H9 (cell line): Measurements from ENCODE around the gene WNT4. TPM values are rescaled to one million over a fixed set of nuclear protein-coding genes. Genes with fewer than 3 reads are reported as not detected.
A peak's percentile ranks its signal among the peaks of the same experiment; 100 is the strongest.

Experiments
- DNase-seq: peaks from one replicate; pipeline ENCODE4 v3.0.0-alpha.2; 2017
- H2AFZ ChIP-seq: one replicate; pipeline ENCODE4 v1.6.1; 2013; ENCODE audit warnings: mild to moderate bottlenecking, low read length, control low read depth, moderate library complexity
- H2AK5ac ChIP-seq: 2 replicates; pipeline ENCODE4 v1.6.1; 2013; ENCODE audit warnings: low read length, control low read depth, mixed read lengths; ENCODE audit not compliant: insufficient read length
- H2BK120ac ChIP-seq: one replicate; pipeline ENCODE4 v1.6.1; 2013; ENCODE audit warnings: low read depth, mild to moderate bottlenecking, low read length, control low read depth, inconsistent platforms; ENCODE audit not compliant: poor library complexity, severe bottlenecking
- H2BK12ac ChIP-seq: 2 replicates; pipeline ENCODE4 v1.6.1; 2013; ENCODE audit warnings: low read length, control low read depth, mixed read lengths, low read depth; ENCODE audit not compliant: insufficient read length
- H2BK15ac ChIP-seq: 2 replicates; pipeline ENCODE4 v1.6.1; 2013; ENCODE audit warnings: low read depth, low read length, control low read depth
- H2BK20ac ChIP-seq: one replicate; pipeline ENCODE4 v1.6.1; 2013; ENCODE audit warnings: low read depth, mild to moderate bottlenecking, low read length, control low read depth, inconsistent platforms; ENCODE audit not compliant: poor library complexity, severe bottlenecking
- H2BK5ac ChIP-seq: 2 replicates; pipeline ENCODE4 v1.6.1; 2013; ENCODE audit warnings: low read length, control low read depth, mixed read lengths; ENCODE audit not compliant: insufficient read length
- H3K14ac ChIP-seq: 2 replicates; pipeline ENCODE4 v1.6.1; 2013; ENCODE audit warnings: low read length, control low read depth; ENCODE audit not compliant: insufficient read depth
- H3K18ac ChIP-seq: 2 replicates; pipeline ENCODE4 v1.6.1; 2013; ENCODE audit warnings: low read depth, mild to moderate bottlenecking, mixed read lengths, low read length, control low read depth; ENCODE audit not compliant: insufficient read length
- H3K23ac ChIP-seq: 2 replicates; pipeline ENCODE4 v1.6.1; 2013; ENCODE audit warnings: low read length, control low read depth, mixed read lengths, low read depth; ENCODE audit not compliant: insufficient read length
- H3K23me2 ChIP-seq: 2 replicates; pipeline ENCODE4 v1.6.1; 2013; ENCODE audit warnings: low read depth, mild to moderate bottlenecking, mixed read lengths, low read length, control low read depth; ENCODE audit not compliant: insufficient read length, poor library complexity, severe bottlenecking
- H3K27ac ChIP-seq: 2 replicates; pipeline ENCODE4 v1.5.1; 2013; ENCODE audit warnings: low read length, control low read depth, mixed read lengths, low read depth; ENCODE audit not compliant: insufficient read length
- H3K27me3 ChIP-seq: 2 replicates; pipeline ENCODE4 v1.6.1; 2013; ENCODE audit warnings: low read length, control low read depth, inconsistent platforms; ENCODE audit not compliant: insufficient read depth
- H3K4ac ChIP-seq: 2 replicates; pipeline ENCODE4 v1.6.1; 2013; ENCODE audit warnings: low read depth, mild to moderate bottlenecking, control low read depth, inconsistent platforms, low read length, moderate library complexity
- H3K4me1 ChIP-seq: 2 replicates; pipeline ENCODE4 v1.6.1; 2013; ENCODE audit warnings: low read length, control low read depth, inconsistent platforms; ENCODE audit not compliant: insufficient read depth
- H3K4me2 ChIP-seq: 2 replicates; pipeline ENCODE4 v1.6.1; 2013; ENCODE audit warnings: low read length, control low read depth, mixed read lengths; ENCODE audit not compliant: insufficient read length, insufficient read depth
- H3K56ac ChIP-seq: 2 replicates; pipeline ENCODE4 v1.6.1; 2013; ENCODE audit warnings: low read depth, mild to moderate bottlenecking, mixed read lengths, low read length, control low read depth; ENCODE audit not compliant: insufficient read length
- H3K79me1 ChIP-seq: 2 replicates; pipeline ENCODE4 v1.6.1; 2013; ENCODE audit warnings: low read depth, mild to moderate bottlenecking, moderate library complexity, low read length, control low read depth, inconsistent platforms; ENCODE audit not compliant: insufficient read depth, poor library complexity, severe bottlenecking
- H3K79me2 ChIP-seq: 2 replicates; pipeline ENCODE4 v1.6.1; 2013; ENCODE audit warnings: low read length, control low read depth, inconsistent platforms; ENCODE audit not compliant: insufficient read depth
- H3K9ac ChIP-seq: 2 replicates; pipeline ENCODE4 v1.6.1; 2013; ENCODE audit warnings: low read length, control low read depth, mixed read lengths; ENCODE audit not compliant: insufficient read length; ENCODE audit errors: extremely low read depth
- H3K9me3 ChIP-seq: one replicate; pipeline ENCODE4 v1.6.1; 2013; ENCODE audit warnings: low read depth, low read length, inconsistent platforms; ENCODE audit not compliant: control insufficient read depth
- H3T11ph ChIP-seq: one replicate; pipeline ENCODE4 v1.6.1; 2013; ENCODE audit warnings: mild to moderate bottlenecking, low read length, control low read depth, inconsistent platforms
- H4K20me1 ChIP-seq: one replicate; pipeline ENCODE4 v1.6.1; 2013; ENCODE audit not compliant: control insufficient read depth, insufficient read length, insufficient read depth
- H4K5ac ChIP-seq: 2 replicates; pipeline ENCODE4 v1.6.1; 2013; ENCODE audit warnings: low read depth, mild to moderate bottlenecking, mixed read lengths, low read length, control low read depth; ENCODE audit not compliant: insufficient read length
- H4K8ac ChIP-seq: replicated peaks from 2 replicates; pipeline ENCODE4 v1.6.1; 2013; ENCODE audit warnings: low read length, control low read depth, mixed read lengths, low read depth; ENCODE audit not compliant: insufficient read length
- H4K91ac ChIP-seq: 2 replicates; pipeline ENCODE4 v1.6.1; 2013; ENCODE audit warnings: low read depth, mild to moderate bottlenecking, moderate library complexity, mixed read lengths, low read length, control low read depth; ENCODE audit not compliant: insufficient read length
- H3K27ac Mint-ChIP-seq, 3 experiments: 2 replicates in 2 of 3; 3 replicates in 1 of 3; pipeline ENCODE4 v1.8.0; 2020 to 2021; ENCODE audit warnings: mixed read lengths in 3 of 3, mild to moderate bottlenecking in 1 of 3, moderate library complexity in 1 of 3
- H3K27me3 Mint-ChIP-seq: 2 replicates; pipeline ENCODE4 v1.8.0; 2021; ENCODE audit warnings: low read depth, mild to moderate bottlenecking, moderate library complexity, mixed read lengths
- H3K36me3 Mint-ChIP-seq, 3 experiments: 2 replicates in 2 of 3; 3 replicates in 1 of 3; pipeline ENCODE4 v1.8.0; 2020 to 2021; ENCODE audit warnings: low read depth in 3 of 3, mixed read lengths in 3 of 3; ENCODE audit not compliant: insufficient read depth in 1 of 3
- H3K4me1 Mint-ChIP-seq, 2 experiments: 2 replicates each; pipeline ENCODE4 v1.8.0; 2020; ENCODE audit warnings: mixed read lengths in 2 of 2
- H3K4me3 Mint-ChIP-seq, 2 experiments: 2 replicates in 1 of 2; 3 replicates in 1 of 2; pipeline ENCODE4 v1.8.0; 2020 to 2021; ENCODE audit warnings: mild to moderate bottlenecking in 2 of 2, mixed read lengths in 2 of 2, moderate library complexity in 1 of 2
- H3K9me3 Mint-ChIP-seq, 2 experiments: 2 replicates in 1 of 2; 3 replicates in 1 of 2; pipeline ENCODE4 v1.8.0; 2020; ENCODE audit warnings: mild to moderate bottlenecking in 2 of 2, mixed read lengths in 2 of 2, moderate library complexity in 1 of 2
- WGBS: extraction: QIAGEN DNeasy Blood & Tissue Kit; methylation state at CpG from one replicate; pipeline ENCODE4 v1.1.7; 2013; ENCODE audit warnings: missing lambda C conversion rate, low lambda C conversion rate, mixed read lengths; ENCODE audit not compliant: insufficient read length; ENCODE audit errors: extremely low coverage; 5-methylcytosine and 5-hydroxymethylcytosine counted together
- total RNA-seq: library from RNA; stranded (reverse); gene quantifications from 2 replicates; pipeline ENCODE4 v1.2.1, GENCODE V29; 2021
- TF ChIP-seq, protein P1 (sequence below): fragments of 200-600 bp; sonication (generic); conservative IDR thresholded peaks from 3 replicates; pipeline ENCODE4 v1.8.0; 2021; ENCODE audit warnings: antibody characterized with exemption, mild to moderate bottlenecking

WNT4 gene
- total RNA-seq, 1 experiment from 2014 or later = 1.4 TPM

DNA sequence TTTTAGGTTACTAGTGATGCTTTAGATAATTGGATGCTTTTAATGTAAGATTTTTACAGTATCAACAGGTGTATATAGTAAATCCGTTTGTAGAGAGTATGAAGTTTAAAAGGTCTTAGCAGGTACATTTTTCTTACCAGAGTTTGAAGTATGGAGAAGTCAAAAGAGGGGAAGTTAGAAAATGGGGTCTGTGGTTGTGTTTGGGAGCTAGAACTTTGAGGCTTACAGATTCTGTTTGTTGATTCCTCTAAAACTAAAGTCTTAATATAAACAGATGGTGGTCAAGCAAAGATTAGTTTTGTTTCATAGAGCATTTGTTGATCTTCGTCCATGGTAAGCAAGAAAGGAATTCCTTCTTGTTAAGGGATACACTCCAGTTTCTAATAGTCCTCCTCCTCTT lies 54.6 kb downstream of the WNT4 start:
- DNase-seq = no peak

More for the DNA sequence above, 54.6 kb downstream of the WNT4 start:
- Histone ChIP-seq H3K14ac (no peak overlapping the region), H3K79me2 (peaks cover 5% of the 10 kb centered on the region; the same call in 1 of the 2 replicates), H2BK15ac (no peak overlapping the region), H2BK20ac (no peak overlapping the region), H2AFZ (no peak overlapping the region), H3K79me1 (no peaks in the 10 kb centered on the region), H3K27ac (no peak overlapping the region), H4K8ac (no peak overlapping the region), H3K56ac (no peak overlapping the region), H4K5ac (no peak overlapping the region), H3K18ac (no peak overlapping the region), H4K91ac (no peak overlapping the region), H3K9ac (no peak overlapping the region), H3K23me2 (no peaks in the 10 kb centered on the region), H3K4ac (no peak overlapping the region), H3K4me1 (peaks cover 13% of the 10 kb centered on the region), H2BK120ac (no peak overlapping the region), H4K20me1 (no peaks in the 10 kb centered on the region), H3K27me3 (no peaks in the 10 kb centered on the region), H3K4me2 (no peak overlapping the region), H3K23ac (no peak overlapping the region), H2AK5ac (no peak overlapping the region), H2BK5ac (no peak overlapping the region), H2BK12ac (no peak overlapping the region), H3K9me3 (no peaks in the 10 kb centered on the region), H3T11ph (no peak overlapping the region)
- Mint-ChIP-seq H3K36me3 (peaks cover 3 to 39% (median 21%) of the 10 kb centered on the region in 3 experiments; a peak in 5 of 7 replicates), H3K27me3 (no peaks in the 10 kb centered on the region), H3K9me3 (no peaks in the 10 kb centered on the region), H3K4me3 (no peak overlapping the region), H3K27ac (peak overlapping the region in 1 of 3 experiments; percentile 71; a peak in 3 of 7 replicates), H3K4me1 (peaks cover 40 to 52% of the 10 kb centered on the region in 2 experiments)
- TF ChIP-seq, protein P1, sequence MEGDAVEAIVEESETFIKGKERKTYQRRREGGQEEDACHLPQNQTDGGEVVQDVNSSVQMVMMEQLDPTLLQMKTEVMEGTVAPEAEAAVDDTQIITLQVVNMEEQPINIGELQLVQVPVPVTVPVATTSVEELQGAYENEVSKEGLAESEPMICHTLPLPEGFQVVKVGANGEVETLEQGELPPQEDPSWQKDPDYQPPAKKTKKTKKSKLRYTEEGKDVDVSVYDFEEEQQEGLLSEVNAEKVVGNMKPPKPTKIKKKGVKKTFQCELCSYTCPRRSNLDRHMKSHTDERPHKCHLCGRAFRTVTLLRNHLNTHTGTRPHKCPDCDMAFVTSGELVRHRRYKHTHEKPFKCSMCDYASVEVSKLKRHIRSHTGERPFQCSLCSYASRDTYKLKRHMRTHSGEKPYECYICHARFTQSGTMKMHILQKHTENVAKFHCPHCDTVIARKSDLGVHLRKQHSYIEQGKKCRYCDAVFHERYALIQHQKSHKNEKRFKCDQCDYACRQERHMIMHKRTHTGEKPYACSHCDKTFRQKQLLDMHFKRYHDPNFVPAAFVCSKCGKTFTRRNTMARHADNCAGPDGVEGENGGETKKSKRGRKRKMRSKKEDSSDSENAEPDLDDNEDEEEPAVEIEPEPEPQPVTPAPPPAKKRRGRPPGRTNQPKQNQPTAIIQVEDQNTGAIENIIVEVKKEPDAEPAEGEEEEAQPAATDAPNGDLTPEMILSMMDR = no peak
- WGBS = no CpG with 5 or more reads among the region's 2 CpGs
